Measurements from ENCODE around the gene ZFPM1. TPM values are rescaled to one million over a fixed set of nuclear protein-coding genes. Genes with fewer than 3 reads are reported as not detected.
A peak's percentile ranks its signal among the peaks of the same experiment; 100 is the strongest.

Gene ZFPM1
- total RNA-seq, result 1 to 10 TPM; 4.1 to 8.8 TPM
- 1 to 10 TPM in 1 of 2 donors, under 1 TPM in 1; 0.88 to 2.0 TPM for polyA plus RNA-seq
- long read RNA-seq, donor 1, partial matches to known transcripts, result 0 of 4 reads
- long read RNA-seq, donor 1, other reads (novel, unspliced or antisense), result 4 of 4 reads
- long read RNA-seq, donor 2, partial matches to known transcripts, result 0 of 7 reads
- long read RNA-seq, donor 2, other reads (novel, unspliced or antisense), result 7 of 7 reads

DNA sequence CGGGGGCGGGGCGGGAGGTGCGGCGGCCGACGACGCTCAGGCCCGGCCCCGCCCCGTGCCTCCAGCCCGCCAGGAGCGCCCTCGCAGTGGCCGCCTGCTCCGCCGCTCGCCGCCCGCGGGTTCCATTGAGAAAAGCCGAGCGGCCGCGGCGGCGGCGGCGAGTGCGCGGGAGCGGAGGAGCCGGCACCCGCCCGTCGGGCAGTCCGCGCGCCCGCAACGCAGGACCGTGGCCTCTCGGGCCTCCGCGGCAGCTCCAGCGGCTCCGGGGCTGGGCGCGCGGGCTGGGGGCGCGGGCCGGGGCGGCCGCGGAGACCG is at the start of gene ZFPM1:
Gene ZFPM1, plus strand, starts transcription at position 64 of the 315 bp plus-strand sequence. CDS start 359 bp downstream, outside the sequence.
- no peaks in the 10 kb centered on the region for H3K36me3 ChIP-seq (ENCODE audit: control insufficient read depth in 1 of 2, insufficient read depth in 2 of 2, low read length in 1 of 2)
- WGBS, 2 donors, result 0% methylated on average over 25 to 57 of the region's 57 CpGs

DNA sequence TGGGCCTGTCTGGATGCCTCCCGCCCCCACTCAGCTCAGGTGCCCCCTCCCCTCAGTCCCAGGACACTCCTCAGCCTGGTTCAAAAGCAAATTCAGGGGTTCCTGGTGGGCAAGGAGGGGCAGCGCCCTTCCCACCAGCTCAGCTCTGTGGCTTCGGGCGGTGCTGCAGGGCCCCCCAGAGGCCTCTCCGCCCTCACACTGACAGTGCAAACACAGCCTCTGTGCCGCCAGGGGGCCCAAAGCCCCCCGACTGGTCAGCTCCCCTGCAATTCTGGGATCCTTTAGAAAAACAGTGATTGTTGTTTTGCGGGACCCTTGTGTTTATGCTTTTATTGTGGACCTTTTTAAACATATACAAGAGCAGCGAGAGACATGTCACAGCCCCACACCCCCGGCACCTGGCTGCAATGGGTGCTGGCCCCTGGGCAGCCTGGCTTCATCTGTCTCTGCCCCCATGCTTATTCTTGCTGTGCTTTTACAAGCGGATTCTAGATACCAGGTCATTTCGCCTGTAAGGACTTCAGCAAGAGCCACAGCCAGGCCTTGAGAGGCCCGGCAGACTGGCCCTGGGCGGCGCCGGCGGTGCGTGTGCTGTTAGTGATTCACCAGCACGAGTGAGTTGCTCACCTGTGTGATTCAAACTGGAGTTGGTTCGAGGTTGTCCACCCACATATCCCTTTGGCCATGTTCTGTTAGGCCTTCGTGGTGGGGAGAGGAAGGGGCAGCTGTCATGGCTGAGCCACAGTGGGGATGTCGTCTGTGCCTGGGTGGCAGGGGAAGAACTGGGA is 49.1 kb upstream of the ZFPM1 start:
- Histone ChIP-seq H3K4me1 (ENCODE audit: control insufficient read depth in 1 of 2, insufficient read depth in 2 of 2, low read length in 2 of 2) (no peaks in the 10 kb centered on the region), H3K4me3 (ENCODE audit: low read length in 2 of 2) (no peak overlapping the region), H3K27me3 (ENCODE audit: control insufficient read depth in 1 of 2, insufficient read depth in 2 of 2, low read length in 1 of 2) (no peaks in the 10 kb centered on the region), H3K27ac (ENCODE audit: low read depth in 1 of 2, low read length in 2 of 2) (no peak overlapping the region), H3K36me3 (ENCODE audit: control insufficient read depth in 1 of 2, insufficient read depth in 2 of 2, low read length in 1 of 2) (no peaks in the 10 kb centered on the region), H3K9me3 (ENCODE audit: control insufficient read depth, low read length) (no peaks in the 10 kb centered on the region)
- no peak for DNase-seq
- no peak for ATAC-seq (ENCODE audit: low FRiP score)
- 94% methylated on average over 22 of the region's 22 CpGs for WGBS, 2 donors
- intact Hi-C loops (cut with DNase I), result no loop called here

More for the DNA sequence above, at the start of gene ZFPM1:
- Histone ChIP-seq H3K4me3 (ENCODE audit: low read length in 2 of 2) (peak within 1 kb of the TSS; percentile 53 to 55), H3K9me3 (ENCODE audit: control insufficient read depth, low read length) (no peaks in the 10 kb centered on the region), H3K4me1 (ENCODE audit: control insufficient read depth in 1 of 2, insufficient read depth in 2 of 2, low read length in 2 of 2) (no peaks in the 10 kb centered on the region), H3K27me3 (ENCODE audit: control insufficient read depth in 1 of 2, insufficient read depth in 2 of 2, low read length in 1 of 2) (no peaks in the 10 kb centered on the region), H3K27ac (ENCODE audit: low read depth in 1 of 2, low read length in 2 of 2) (no peak within 1 kb of the TSS)
- ATAC-seq (ENCODE audit: low FRiP score), result no peak
- intact Hi-C loops (cut with DNase I), result loop anchor here in 1 of 2 donors (10.0 kb wide), 1 partner anchor 332 kb away; the partner anchor contains the start of gene PIEZO1
- DNase-seq, result no peak

DNA sequence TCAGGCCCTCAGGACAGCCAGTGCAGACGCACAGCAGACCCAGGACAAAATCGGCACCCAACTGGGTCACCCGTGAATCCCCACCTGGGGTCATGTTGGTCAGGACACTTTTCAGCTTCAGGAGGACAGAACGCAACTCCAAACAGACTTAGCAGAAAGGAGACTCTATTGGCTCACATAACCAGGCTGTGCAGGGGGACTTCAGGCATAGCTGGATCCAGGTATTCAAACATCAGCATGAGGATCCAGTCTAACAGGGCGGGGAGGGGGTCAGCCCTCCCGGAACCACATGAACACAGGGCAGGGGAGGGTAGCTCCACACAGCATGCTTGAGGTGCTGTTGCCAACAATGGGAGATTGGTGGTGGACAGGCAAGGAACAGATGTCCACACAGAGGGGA is 48.3 kb upstream of the ZFPM1 start:
- Histone ChIP-seq H3K9me3 (ENCODE audit: control insufficient read depth, low read length) (no peaks in the 10 kb centered on the region), H3K27ac (ENCODE audit: low read depth in 1 of 2, low read length in 2 of 2) (no peak overlapping the region), H3K4me1 (ENCODE audit: control insufficient read depth in 1 of 2, insufficient read depth in 2 of 2, low read length in 2 of 2) (no peaks in the 10 kb centered on the region), H3K4me3 (ENCODE audit: low read length in 2 of 2) (no peak overlapping the region), H3K27me3 (ENCODE audit: control insufficient read depth in 1 of 2, insufficient read depth in 2 of 2, low read length in 1 of 2) (no peaks in the 10 kb centered on the region), H3K36me3 (ENCODE audit: control insufficient read depth in 1 of 2, insufficient read depth in 2 of 2, low read length in 1 of 2) (no peaks in the 10 kb centered on the region)
- intact Hi-C loops (cut with DNase I), result no loop called here
- DNase-seq, result no peak
- ATAC-seq (ENCODE audit: low FRiP score), result no peak
- 85 to 97% methylated on average over 6 of the region's 6 CpGs for WGBS, 2 donors

- intact Hi-C loops (cut with DNase I), result no loop called here
- H3K4me3 ChIP-seq (ENCODE audit: low read length in 2 of 2), result no peak overlapping the region
Measured at GRCh38 chr16:88405216-88406060, 47.6 kb upstream of the ZFPM1 start.

DNA sequence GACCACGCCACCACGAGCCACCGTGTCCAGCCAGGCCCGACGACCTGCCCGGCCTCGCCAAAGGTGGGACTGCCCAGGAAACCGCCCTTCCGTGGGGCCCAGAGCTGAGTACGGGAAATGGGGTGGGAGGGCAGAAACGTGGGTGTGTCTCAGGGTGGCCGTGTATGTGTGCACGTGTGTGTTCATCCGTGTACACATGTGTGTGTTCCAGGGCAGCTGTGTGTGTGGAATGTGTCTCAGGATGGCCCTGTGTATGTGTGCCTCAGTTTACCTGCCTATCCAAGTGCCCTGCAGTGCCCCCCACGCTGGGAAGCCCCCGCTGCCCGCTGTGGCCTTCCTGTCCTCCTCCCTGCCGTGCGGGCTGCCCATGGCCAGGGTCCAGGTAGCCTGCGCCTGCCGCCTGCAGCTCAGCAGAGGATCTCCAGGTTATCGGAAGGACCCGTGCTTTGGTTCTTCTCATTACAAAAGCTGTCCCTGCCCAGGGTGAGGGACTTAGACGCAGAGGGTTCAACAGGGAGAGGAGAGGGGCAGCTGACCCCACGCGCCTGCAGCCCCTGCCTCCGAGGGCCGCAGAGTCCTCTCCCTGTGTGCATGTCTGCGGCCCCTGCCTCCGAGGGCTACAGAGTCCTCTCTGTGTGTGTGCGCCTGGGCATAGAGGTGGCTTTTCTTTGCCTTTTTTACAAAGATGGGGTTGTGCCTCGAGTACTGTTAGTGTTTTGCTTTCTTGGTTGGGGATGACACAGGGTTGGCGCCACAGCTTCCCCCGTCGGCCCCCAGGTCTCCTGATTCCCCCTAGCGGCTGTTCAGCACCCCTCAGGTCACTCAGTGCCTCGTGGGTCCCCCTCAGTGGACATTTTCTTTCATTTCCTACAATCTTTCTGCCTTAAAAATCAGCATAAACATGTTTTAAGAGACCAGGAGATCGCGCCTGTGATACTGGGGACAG is 46.7 kb upstream of the ZFPM1 start:
- H3K4me1 ChIP-seq (ENCODE audit: control insufficient read depth in 1 of 2, insufficient read depth in 2 of 2, low read length in 2 of 2), result no peaks in the 10 kb centered on the region
- intact Hi-C loops (cut with DNase I), result no loop called here
- H3K36me3 ChIP-seq (ENCODE audit: control insufficient read depth in 1 of 2, insufficient read depth in 2 of 2, low read length in 1 of 2), result no peaks in the 10 kb centered on the region
- peak; percentile 31 for ATAC-seq (ENCODE audit: low FRiP score)
- H3K27me3 ChIP-seq (ENCODE audit: control insufficient read depth in 1 of 2, insufficient read depth in 2 of 2, low read length in 1 of 2), result no peaks in the 10 kb centered on the region
- no peak overlapping the region for H3K4me3 ChIP-seq (ENCODE audit: low read length in 2 of 2)
- no peak for DNase-seq
- 60 to 61% methylated on average over 38 to 39 of the region's 39 CpGs for WGBS, 2 donors
- no peaks in the 10 kb centered on the region for H3K9me3 ChIP-seq (ENCODE audit: control insufficient read depth, low read length)
- no peak overlapping the region for H3K27ac ChIP-seq (ENCODE audit: low read depth in 1 of 2, low read length in 2 of 2)

More at GRCh38 chr16:88405216-88406060, 47.6 kb upstream of the ZFPM1 start:
- no peaks in the 10 kb centered on the region for H3K9me3 ChIP-seq (ENCODE audit: control insufficient read depth, low read length)
- DNase-seq (peak; percentile 78 to 87), ATAC-seq (ENCODE audit: low FRiP score) (peak; percentile 69)
- H3K36me3 ChIP-seq (ENCODE audit: control insufficient read depth in 1 of 2, insufficient read depth in 2 of 2, low read length in 1 of 2), result no peaks in the 10 kb centered on the region
- no peak overlapping the region for H3K27ac ChIP-seq (ENCODE audit: low read depth in 1 of 2, low read length in 2 of 2)
- no peaks in the 10 kb centered on the region for H3K4me1 ChIP-seq (ENCODE audit: control insufficient read depth in 1 of 2, insufficient read depth in 2 of 2, low read length in 2 of 2)
- H3K27me3 ChIP-seq (ENCODE audit: control insufficient read depth in 1 of 2, insufficient read depth in 2 of 2, low read length in 1 of 2), result no peaks in the 10 kb centered on the region
- 17 to 19% methylated on average over 28 to 29 of the region's 29 CpGs for WGBS, 2 donors

GRCh38 chr16:88407042-88407420 is 46.0 kb upstream of the ZFPM1 start:
- no peaks in the 10 kb centered on the region for H3K36me3 ChIP-seq (ENCODE audit: control insufficient read depth in 1 of 2, insufficient read depth in 2 of 2, low read length in 1 of 2)
- H3K27ac ChIP-seq (ENCODE audit: low read depth in 1 of 2, low read length in 2 of 2), result no peak overlapping the region
- intact Hi-C loops (cut with DNase I), result no loop called here
- ATAC-seq (ENCODE audit: low FRiP score), result no peak
- H3K4me1 ChIP-seq (ENCODE audit: control insufficient read depth in 1 of 2, insufficient read depth in 2 of 2, low read length in 2 of 2), result no peaks in the 10 kb centered on the region
- WGBS, 2 donors, result 97 to 98% methylated on average over 20 of the region's 20 CpGs
- no peaks in the 10 kb centered on the region for H3K9me3 ChIP-seq (ENCODE audit: control insufficient read depth, low read length)
- no peak for DNase-seq
- H3K27me3 ChIP-seq (ENCODE audit: control insufficient read depth in 1 of 2, insufficient read depth in 2 of 2, low read length in 1 of 2), result no peaks in the 10 kb centered on the region
- no peak overlapping the region for H3K4me3 ChIP-seq (ENCODE audit: low read length in 2 of 2)

DNA sequence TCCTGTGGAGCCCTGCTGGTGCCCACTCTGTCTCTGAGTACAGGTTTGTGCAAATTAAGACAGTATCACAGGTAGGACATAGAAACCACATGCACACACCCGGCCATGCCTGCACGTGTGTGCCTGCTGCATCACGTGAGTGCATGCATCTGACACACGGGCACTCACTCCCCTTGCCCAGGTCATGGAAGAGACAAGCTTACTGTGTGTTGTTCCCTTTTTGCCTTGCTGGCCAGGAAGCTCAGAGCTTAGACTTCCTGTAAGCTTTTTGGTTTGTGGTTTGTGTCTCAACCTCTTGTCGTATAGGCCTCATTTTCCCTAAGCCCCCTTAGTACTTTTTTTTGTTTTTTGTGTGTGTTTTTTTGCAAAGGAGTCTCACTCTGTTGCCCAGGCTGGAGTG is 45.3 kb upstream of the ZFPM1 start:
- DNase-seq, result no peak
- Histone ChIP-seq H3K27me3 (ENCODE audit: control insufficient read depth in 1 of 2, insufficient read depth in 2 of 2, low read length in 1 of 2) (no peaks in the 10 kb centered on the region), H3K27ac (ENCODE audit: low read depth in 1 of 2, low read length in 2 of 2) (no peak overlapping the region), H3K9me3 (ENCODE audit: control insufficient read depth, low read length) (no peaks in the 10 kb centered on the region), H3K36me3 (ENCODE audit: control insufficient read depth in 1 of 2, insufficient read depth in 2 of 2, low read length in 1 of 2) (no peaks in the 10 kb centered on the region), H3K4me1 (ENCODE audit: control insufficient read depth in 1 of 2, insufficient read depth in 2 of 2, low read length in 2 of 2) (no peaks in the 10 kb centered on the region), H3K4me3 (ENCODE audit: low read length in 2 of 2) (no peak overlapping the region)
- ATAC-seq (ENCODE audit: low FRiP score), result no peak
- 91 to 92% methylated on average over 5 of the region's 5 CpGs for WGBS, 2 donors
- intact Hi-C loops (cut with DNase I), result no loop called here

DNA sequence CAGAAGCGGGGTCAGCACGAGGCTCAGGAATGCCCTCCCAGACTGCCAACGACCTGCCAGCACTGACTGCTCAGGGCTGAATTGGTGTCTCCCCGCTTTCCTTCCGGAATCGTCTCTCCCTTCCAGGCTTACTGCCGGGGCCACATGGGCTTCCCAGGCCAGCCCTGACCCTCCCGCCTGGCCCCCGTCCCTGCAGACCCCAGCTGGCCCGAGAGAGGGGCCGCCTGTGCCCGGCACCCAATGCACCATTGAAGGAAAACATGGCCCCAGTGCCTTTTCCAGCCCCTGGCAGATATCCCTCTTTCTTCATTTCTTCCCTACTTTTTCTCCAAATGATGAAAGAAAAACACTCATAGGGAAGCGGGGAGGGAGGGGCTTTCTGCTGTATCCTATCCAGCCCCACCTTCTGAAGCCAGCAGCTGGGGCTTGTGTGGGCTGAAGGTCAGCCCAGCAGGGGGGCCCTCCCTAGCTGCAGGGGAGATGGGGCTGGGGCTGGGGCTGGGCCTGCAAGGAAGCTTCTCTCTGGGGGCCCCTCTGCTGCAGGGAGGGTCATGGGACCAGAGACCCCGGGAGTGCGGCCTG is 44.4 kb upstream of the ZFPM1 start:
- ATAC-seq (ENCODE audit: low FRiP score) (no peak), DNase-seq (no peak)
- intact Hi-C loops (cut with DNase I), result no loop called here
- Histone ChIP-seq H3K27me3 (ENCODE audit: control insufficient read depth in 1 of 2, insufficient read depth in 2 of 2, low read length in 1 of 2) (no peaks in the 10 kb centered on the region), H3K9me3 (ENCODE audit: control insufficient read depth, low read length) (no peaks in the 10 kb centered on the region), H3K36me3 (ENCODE audit: control insufficient read depth in 1 of 2, insufficient read depth in 2 of 2, low read length in 1 of 2) (no peaks in the 10 kb centered on the region), H3K4me1 (ENCODE audit: control insufficient read depth in 1 of 2, insufficient read depth in 2 of 2, low read length in 2 of 2) (no peaks in the 10 kb centered on the region), H3K27ac (ENCODE audit: low read depth in 1 of 2, low read length in 2 of 2) (no peak overlapping the region), H3K4me3 (ENCODE audit: low read length in 2 of 2) (no peak overlapping the region)
- 80 to 91% methylated on average over 15 of the region's 15 CpGs for WGBS, 2 donors
